A549 (cell line): ENCODE measurements around the gene TAGLN3.

Experiments used
- TP53 ChIP-seq: fragments of 250-450 bp; sonication (Bioruptor Pico); IDR thresholded peaks from 2 replicates; pipeline ENCODE4 v1.5.0; 2021; ENCODE audit warnings: mild to moderate bottlenecking, moderate library complexity
- TF ChIP-seq, protein P1 (sequence below): IDR thresholded peaks from 2 replicates; pipeline ENCODE4 v1.6.1; 2012

GRCh38 chr3:112001526-112001925 lies 2.8 kb downstream of the TAGLN3 start:
- TF ChIP-seq TP53: no peak
- TF ChIP-seq, protein P1, sequence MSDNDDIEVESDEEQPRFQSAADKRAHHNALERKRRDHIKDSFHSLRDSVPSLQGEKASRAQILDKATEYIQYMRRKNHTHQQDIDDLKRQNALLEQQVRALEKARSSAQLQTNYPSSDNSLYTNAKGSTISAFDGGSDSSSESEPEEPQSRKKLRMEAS: no peak
